Peyer's patch (tissue), 4 donors: Measurements from ENCODE around the gene MTA3. TPM values are rescaled to one million over a fixed set of nuclear protein-coding genes. Genes with fewer than 3 reads are reported as not detected.

Source experiments
- DNase-seq, 3 donors: peaks; one replicate each; pipeline ENCODE4 v3.0.0-alpha.2; 2017 to 2019
- H3K27ac ChIP-seq, 4 donors: fragments of 200-600 bp; sonication (generic); one replicate each; pipeline ENCODE4 v1.5.1; 2016 to 2019
- H3K27me3 ChIP-seq, 2 donors: fragments of 200-600 bp; sonication (generic); one replicate each; pipeline ENCODE4 v1.5.1; 2019
- H3K36me3 ChIP-seq, 3 donors: fragments of 200-600 bp; sonication (generic); one replicate each; pipeline ENCODE4 v1.5.1; 2016 to 2019
- H3K4me1 ChIP-seq, 4 donors: fragments of 200-600 bp; sonication (generic); one replicate each; pipeline ENCODE4 v1.5.1; 2016 to 2019
- H3K4me3 ChIP-seq, 4 donors: fragments of 200-600 bp; sonication (generic); 1 replicate in 3 of 4; 2 replicates in 1 of 4; pipeline ENCODE4 v1.5.1; 2016 to 2019; ENCODE audit warnings: mild to moderate bottlenecking in 1 of 4
- H3K9me3 ChIP-seq, 4 donors: fragments of 200-600 bp; sonication (generic); one replicate each; pipeline ENCODE4 v1.5.1; 2016 to 2019; ENCODE audit warnings: mild to moderate bottlenecking in 1 of 4
- CTCF ChIP-seq, 6 experiments: fragments of 450-650 bp in 4 of 6; fragments of 200-600 bp in 2 of 6; sonication (generic) in 1 of 6; IDR thresholded peaks; one replicate each; pipeline ENCODE4 v1.5.1; 2017 to 2019; ENCODE audit warnings: antibody characterized with exemption in 6 of 6, mild to moderate bottlenecking in 3 of 6, moderate library complexity in 1 of 6
- POLR2A ChIP-seq, 2 donors: fragments of 450-650 bp; IDR thresholded peaks; one replicate each; pipeline ENCODE4 v1.5.1; 2017; ENCODE audit warnings: antibody characterized with exemption in 2 of 2, mild to moderate bottlenecking in 2 of 2, moderate library complexity in 2 of 2
- total RNA-seq, 4 donors: library from RNA; depleted of rRNA; stranded (reverse); fragments of >200 nt; gene quantifications; one replicate each; pipeline ENCODE4 v1.1.0, GENCODE V29; 2016

Gene MTA3
- total RNA-seq, 4 donors from 2014 or later: 20.0 to 87.5 (median 34.2) TPM

GRCh38 chr2:42754021-42754775 lies 185.8 kb downstream of the MTA3 start:
- peaks cover 0 to 12% (median 7%) of the 10 kb centered on the region in 4 donors for H3K4me1 ChIP-seq
- no peaks in the 10 kb centered on the region for H3K27me3 ChIP-seq
- TF ChIP-seq CTCF (IDR thresholded peaks at IDR 0.05): no peak
- TF ChIP-seq POLR2A (IDR thresholded peaks at IDR 0.05): no peak
- peak in 2 of 3 donors; percentile 82 for DNase-seq
- no peak overlapping the region for H3K4me3 ChIP-seq
- peaks cover 0 to 6% (median 0%) of the 10 kb centered on the region in 3 donors for H3K36me3 ChIP-seq
- H3K27ac ChIP-seq: peak overlapping the region in 1 of 4 donors; percentile 56
- H3K9me3 ChIP-seq: no peaks in the 10 kb centered on the region

DNA sequence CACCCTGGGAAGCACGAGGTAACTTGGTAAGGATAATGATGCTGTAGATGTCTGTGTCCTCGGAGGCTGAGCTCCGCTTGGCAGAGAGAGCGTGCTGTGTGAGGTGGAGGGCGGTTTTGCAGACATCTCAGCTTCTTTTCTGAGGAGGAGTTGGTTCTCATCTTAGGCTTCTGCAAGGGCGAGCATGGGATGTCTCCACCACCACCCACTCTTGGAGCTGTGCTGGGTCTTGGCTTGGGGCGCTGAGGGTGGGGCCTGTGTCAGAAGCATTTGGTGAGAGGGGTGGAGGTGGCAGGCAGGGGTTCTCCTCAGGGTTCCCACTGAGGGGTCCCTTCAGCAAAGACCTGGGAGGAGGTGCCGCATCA lies 186.3 kb downstream of the MTA3 start:
- no peak for TF ChIP-seq POLR2A (IDR thresholded peaks at IDR 0.05)
- TF ChIP-seq CTCF (IDR thresholded peaks at IDR 0.05): no peak
- Histone ChIP-seq H3K27ac (peak overlapping the region in 1 of 4 donors; percentile 56), H3K4me1 (peaks cover 0 to 12% (median 7%) of the 10 kb centered on the region in 4 donors), H3K27me3 (no peaks in the 10 kb centered on the region), H3K9me3 (no peaks in the 10 kb centered on the region), H3K4me3 (no peak overlapping the region), H3K36me3 (peaks cover 0 to 6% (median 0%) of the 10 kb centered on the region in 3 donors)
- DNase-seq: peak in 1 of 3 donors; percentile 45

- Histone ChIP-seq H3K36me3 (peaks cover 0 to 6% (median 0%) of the 10 kb centered on the region in 3 donors), H3K4me3 (no peak overlapping the region), H3K9me3 (no peaks in the 10 kb centered on the region), H3K27ac (no peak overlapping the region), H3K4me1 (peaks cover 0 to 12% (median 7%) of the 10 kb centered on the region in 4 donors), H3K27me3 (no peaks in the 10 kb centered on the region)
- peak in 1 of 3 donors; percentile 44 for DNase-seq
- no peak for TF ChIP-seq CTCF (IDR thresholded peaks at IDR 0.05)
- TF ChIP-seq POLR2A (IDR thresholded peaks at IDR 0.05): no peak
Measured at GRCh38 chr2:42755191-42755880, 186.9 kb downstream of the MTA3 start.

GRCh38 chr2:42756150-42756775 lies 187.8 kb downstream of the MTA3 start:
- H3K36me3 ChIP-seq: peaks cover 0 to 6% (median 0%) of the 10 kb centered on the region in 3 donors
- H3K27ac ChIP-seq: no peak overlapping the region
- DNase-seq: peak in 1 of 3 donors; percentile 34
- H3K4me3 ChIP-seq: no peak overlapping the region
- H3K9me3 ChIP-seq: no peaks in the 10 kb centered on the region
- H3K4me1 ChIP-seq: peaks cover 0 to 12% (median 7%) of the 10 kb centered on the region in 4 donors
- H3K27me3 ChIP-seq: no peaks in the 10 kb centered on the region
- TF ChIP-seq CTCF (IDR thresholded peaks at IDR 0.05) (no peak), POLR2A (IDR thresholded peaks at IDR 0.05) (no peak)

GRCh38 chr2:42756966-42757513 lies 188.6 kb downstream of the MTA3 start:
- Histone ChIP-seq H3K4me1 (peaks cover 0 to 8% (median 4%) of the 10 kb centered on the region in 4 donors), H3K4me3 (no peak overlapping the region), H3K9me3 (no peaks in the 10 kb centered on the region), H3K27me3 (no peaks in the 10 kb centered on the region), H3K36me3 (peaks cover 0 to 6% (median 0%) of the 10 kb centered on the region in 3 donors), H3K27ac (no peak overlapping the region)
- no peak for TF ChIP-seq CTCF (IDR thresholded peaks at IDR 0.05)
- no peak for TF ChIP-seq POLR2A (IDR thresholded peaks at IDR 0.05)
- peak in 1 of 3 donors; percentile 44 for DNase-seq
